ENCODE measurements around the gene RNPS1.
A peak's percentile ranks its signal among the peaks of the same experiment; 100 is the strongest.

Gene RNPS1

DNA sequence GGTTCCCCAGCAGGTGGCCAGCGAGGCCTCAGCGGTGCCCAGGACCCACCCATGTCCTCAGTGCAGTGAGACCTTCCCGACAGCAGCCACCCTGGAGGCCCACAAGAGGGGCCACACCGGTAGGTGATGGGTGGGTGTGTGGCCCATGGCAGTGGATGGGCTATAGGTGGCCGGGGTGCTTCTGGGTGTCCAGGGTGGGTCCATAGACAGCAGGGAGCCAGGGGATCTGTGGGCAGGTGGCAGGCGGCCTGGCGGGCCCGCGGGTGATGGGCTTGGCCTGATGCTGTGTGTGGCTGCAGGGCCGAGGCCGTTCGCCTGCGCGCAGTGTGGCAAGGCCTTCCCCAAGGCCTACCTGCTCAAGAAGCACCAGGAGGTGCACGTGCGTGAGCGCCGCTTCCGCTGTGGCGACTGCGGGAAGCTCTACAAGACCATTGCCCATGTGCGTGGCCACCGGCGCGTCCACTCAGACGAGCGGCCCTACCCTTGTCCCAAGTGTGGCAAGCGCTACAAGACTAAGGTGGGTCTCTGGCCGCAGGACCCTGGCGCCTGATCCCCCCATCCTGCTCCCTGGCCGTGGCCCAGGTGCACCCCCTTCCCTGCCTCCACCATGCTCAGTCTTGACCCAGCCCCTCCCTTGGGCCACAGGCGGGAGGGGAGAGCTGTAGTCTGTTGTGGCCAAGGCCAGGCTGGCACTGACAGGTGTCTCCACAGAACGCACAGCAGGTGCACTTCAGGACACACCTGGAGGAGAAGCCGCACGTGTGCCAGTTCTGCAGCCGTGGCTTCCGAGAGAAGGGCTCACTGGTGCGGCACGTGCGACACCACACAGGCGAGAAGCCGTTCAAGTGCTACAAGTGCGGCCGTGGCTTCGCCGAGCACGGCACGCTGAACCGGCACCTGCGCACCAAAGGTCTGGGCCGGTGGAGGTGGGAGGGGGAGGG lies 33.8 kb downstream of the RNPS1 start:
- peak; percentile 88 for DNase-seq

DNA sequence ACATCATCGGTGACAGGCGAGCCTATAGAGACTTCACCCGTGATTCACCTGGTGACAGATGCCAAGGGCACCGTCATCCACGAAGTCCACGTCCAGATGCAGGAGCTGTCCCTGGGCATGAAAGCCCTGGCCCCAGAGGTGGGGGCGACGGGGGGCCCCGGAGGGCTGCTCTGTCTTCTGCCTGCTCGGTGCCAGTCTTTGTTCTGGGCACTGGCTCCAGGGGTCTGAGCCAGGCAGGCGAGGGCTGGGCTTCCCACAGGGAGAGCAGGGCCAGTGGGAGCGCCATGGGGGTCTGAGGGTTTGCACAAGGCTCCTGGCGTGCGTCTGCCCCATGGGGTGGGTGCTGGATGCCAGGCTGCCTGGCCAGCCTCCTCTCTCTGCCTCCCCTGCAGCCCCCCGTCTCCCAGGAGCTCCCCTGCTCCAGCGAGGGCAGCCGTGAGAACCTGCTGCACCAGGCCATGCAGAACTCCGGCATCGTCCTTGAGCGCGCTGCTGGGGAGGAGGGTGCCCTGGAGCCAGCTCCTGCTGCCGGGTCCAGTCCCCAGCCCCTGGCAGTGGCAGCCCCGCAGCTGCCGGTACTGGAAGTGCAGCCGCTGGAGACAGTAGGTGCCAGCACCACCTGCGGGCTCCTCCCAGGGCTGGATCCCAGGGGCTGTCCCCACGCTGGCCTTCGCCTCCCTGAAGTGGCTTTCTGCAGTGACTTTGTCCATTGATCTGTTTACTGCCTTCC lies 34.7 kb downstream of the RNPS1 start:
- no peak for DNase-seq

DNA sequence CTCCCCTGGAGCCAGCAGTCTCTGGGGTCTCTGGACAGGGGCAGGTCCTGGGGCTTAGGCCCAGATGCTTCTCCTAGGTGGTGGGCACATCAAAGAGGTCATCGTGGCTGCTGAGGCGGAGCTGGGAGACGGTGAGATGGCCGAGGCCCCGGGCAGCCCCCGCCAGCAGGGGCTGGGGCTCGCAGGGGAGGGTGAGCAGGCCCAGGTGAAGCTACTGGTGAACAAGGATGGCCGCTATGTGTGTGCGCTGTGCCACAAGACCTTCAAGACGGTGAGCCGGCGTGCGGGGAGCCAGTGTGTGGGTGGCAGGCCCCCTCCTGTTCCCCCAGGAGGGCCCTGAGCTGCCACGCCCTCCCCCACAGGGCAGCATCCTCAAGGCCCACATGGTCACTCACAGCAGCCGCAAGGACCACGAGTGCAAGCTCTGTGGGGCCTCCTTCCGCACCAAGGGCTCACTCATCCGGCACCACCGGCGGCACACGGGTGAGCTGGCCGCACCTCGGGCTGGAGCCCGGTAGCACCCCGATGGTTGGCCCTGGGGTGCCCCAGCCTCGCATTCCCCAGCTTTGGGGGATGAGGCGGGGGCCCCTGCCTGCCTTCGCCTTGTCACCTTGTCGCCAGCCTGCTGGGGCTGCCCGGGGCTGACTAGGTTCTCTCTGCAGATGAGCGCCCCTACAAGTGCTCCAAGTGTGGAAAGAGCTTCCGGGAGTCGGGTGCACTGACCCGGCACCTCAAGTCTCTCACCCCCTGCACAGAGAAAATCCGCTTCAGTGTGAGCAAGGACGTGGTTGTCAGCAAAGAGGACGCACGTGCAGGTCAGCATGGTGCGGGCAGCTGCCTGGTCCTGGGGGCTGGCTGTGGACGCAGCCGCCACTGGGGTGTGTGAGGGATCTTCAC lies 35.6 kb downstream of the RNPS1 start:
- DNase-seq: no peak

DNA sequence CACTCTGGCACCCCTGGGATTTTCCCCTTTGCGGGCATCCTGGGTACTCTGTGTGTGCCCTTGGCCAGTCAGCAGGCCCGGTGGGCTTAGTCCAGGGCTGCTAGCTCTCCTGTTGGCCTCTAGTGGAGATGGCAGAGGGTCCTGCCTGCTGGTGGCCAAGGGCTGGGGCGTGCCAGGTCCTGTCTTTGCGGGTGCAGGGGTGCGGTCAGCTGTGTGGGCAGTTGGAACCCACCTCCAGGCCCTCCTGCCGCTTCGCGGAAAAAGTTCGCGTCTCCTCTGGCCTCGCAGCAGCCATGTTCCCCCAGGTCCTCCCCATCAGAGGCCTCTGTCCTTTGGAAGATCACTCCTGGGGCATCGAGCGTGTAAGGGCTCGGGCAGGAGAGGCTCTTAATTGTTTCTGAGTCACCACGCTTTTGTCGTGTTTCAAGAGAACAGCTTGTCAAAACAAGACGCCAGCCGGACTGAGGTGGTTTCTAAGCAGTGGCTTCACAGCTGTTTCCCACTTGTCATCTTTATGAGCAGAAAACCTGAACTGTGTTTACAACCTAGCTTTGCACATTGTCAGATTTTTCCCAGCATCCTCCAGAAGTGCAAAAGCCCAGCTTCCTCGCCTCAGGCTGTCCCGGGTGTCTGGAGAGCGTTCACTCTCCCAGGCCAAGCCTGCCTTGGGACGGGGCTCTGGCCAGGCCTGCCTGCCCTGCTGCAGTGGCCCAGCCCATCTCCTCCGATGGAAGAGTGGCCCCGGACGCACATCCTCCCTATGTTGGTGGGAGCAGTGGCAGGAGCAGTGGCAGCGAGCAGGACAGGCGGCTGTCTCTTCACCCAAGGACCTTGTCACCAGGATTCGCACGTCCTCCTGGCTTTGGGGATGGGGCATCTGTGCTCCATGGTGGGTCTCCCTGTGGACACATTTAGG lies 36.7 kb downstream of the RNPS1 start:
- DNase-seq: peak; percentile 92

DNA sequence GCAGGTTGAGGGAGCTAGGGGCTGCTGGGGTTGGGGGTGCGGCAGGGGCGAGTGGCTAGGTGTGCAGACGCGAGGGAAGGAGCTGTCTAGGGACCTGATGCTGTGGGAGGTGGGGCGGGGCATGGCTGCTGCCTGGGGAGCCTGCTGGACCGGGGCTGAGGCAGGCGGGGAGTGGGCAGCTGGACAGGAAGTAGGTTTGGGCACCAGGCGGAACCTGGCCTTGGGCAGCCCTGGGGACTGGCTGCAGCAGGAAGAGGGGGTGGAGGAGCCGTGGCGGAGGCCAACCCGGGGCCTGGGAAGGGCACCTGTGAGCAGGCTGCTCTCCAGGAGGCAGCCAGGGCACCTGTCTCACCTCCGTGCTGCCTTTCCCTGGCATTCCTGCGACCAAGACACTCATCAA lies 37.5 kb downstream of the RNPS1 start:
- no peak for DNase-seq

DNA sequence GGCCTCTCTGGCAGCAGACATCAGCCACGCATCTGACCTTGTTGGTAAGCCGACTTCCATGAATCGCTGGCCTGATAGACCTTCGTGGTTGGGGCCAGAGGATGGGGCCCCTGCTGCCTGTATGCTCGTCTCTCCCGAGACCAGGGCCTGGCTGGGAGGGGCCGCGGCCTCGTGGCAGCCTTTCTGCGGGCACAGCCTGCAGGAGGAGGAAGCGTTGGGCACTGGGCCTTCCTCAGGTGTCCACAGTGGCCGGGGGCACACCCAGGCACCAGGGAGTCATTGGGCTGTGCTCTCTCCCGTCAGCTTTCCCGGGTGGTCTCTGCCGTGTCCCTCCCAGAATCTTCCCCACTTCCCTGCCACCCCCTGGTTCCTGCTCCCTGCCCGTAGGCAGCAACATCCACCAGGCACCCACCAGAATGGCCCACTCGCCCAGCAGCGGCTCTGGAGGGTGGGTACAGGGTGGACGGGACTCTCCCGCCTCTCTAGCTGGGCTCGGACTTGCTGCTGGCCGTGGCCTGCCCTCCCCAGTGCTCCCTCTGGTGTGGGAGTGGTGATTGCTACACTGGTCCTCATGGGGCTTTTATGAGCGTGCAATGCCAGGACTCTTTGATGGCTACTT lies 38.2 kb downstream of the RNPS1 start:
- DNase-seq: no peak

DNA sequence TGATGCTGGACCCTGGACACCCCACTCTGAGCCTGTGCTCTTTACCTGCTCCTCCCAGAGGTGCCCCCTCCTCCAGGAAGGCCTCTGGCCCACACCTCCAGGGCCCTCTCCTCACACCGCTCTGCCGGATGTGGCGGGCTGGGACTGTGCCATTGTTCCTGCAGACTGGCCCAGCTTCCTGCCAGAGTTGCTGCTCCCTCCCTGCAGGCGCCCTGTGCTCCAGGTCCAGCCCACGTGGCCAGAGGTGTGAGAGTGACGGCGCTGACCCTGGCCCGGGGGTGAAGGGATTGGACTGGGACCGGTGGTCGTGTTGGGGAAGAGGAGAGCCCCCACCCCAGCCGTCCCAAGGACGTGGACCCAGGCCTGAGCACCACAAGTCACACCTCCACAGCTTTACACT lies 38.8 kb downstream of the RNPS1 start:
- DNase-seq: no peak

DNA sequence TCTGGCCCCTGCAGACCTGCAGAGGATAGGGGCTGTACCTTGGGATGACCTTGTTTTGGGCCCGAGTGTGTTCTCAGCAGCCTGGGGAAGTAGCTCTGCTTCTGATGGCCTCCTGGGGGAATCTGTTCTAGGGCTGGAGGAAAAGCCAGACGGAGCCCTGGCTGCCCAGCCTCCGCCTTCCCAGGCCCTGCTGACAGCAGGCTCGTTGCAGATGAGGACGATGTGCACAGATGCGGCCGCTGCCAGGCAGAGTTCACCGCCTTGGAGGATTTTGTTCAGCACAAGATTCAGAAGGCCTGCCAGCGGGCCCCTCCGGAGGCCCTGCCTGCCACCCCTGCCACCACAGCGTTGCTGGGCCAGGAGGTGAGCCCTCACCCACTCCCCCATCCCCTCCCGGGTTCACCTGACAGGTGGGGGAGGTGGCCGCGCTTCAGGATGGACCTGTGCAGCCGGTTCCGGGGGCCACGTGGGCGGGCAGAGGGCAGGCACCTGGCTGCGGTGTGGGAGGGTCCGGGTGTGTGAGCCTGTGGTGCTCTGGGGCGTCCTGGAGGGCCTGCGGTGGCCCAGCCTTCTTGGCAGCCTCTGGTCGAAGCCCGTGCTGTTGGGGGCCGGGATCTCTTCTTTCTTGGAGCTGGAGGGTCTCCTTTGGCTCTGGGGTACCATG lies 39.6 kb downstream of the RNPS1 start:
- DNase-seq: no peak

DNA sequence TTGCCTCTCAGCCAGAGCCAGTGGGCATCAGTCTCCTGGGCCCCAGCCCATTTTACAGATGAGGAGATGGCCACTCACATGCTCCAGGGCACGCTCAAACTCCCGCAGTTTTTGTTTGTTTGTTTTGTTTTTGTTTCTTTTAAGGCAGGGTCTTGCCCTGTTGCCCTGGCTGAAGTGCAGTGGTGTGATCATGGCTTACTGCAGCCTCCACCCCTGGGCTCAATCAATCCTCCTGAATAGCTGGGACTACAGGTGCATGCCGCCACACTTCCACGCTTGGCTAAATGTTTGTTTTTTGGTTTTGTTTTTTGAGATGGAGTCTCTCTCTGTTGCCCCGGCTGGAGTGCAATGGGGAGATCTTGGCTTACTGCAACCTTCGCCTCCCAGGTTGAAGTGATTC lies 41.0 kb downstream of the RNPS1 start:
- no peak for DNase-seq

DNA sequence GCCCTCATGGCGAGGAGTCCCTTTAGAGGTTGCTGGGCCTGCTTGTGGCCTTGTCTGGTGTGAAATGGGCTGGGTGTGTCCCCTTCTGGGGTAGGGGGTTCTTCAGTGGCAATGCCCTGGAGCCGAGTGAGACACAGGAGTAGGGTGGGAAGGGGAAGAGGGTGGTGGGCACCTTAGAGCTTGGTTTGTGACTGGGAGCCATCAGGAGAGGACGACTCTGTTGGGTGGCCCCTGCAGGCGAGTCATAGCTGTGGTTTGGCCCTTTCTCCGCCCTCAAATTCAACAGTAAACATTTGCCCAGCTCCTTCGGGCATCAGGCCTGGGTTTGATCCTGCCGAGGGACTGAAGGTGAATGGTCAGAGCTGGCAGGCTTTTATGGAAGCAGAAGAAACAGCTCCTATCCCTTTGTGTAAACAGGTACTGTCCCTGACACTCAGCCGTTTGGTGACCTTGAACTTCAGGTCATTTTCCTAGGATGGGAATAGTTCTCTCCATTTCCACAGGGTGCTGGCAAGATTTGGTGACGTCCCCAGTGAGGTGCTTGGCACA lies 41.6 kb downstream of the RNPS1 start:
- no peak for DNase-seq

DNA sequence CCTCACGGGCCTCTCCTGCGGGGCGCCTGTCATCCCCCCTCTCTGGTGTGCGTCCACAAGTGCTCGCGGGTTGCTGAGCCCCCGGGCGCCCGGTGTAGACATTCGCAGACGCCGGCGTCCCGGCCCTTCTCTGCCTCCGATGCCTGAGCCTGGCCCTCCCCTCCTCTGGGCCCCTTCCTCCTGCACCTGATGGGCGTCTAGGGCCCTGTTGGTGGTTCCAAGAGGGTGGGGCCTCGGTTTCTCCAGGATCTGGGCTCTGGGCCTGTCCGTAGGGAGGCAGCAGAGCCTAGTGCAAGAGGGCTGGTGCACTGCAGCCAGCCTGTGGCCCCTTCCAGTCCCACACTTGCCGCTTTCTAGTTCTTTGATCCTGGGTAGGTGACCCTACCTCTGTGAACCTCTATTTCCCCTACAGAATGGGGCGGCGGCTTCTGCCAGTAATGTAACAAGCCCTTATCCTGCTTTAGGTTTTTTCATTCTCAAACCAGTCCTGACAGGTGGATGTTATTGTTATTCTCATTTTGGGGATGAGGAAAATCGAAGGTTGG lies 43.9 kb downstream of the RNPS1 start:
- DNase-seq: no peak

DNA sequence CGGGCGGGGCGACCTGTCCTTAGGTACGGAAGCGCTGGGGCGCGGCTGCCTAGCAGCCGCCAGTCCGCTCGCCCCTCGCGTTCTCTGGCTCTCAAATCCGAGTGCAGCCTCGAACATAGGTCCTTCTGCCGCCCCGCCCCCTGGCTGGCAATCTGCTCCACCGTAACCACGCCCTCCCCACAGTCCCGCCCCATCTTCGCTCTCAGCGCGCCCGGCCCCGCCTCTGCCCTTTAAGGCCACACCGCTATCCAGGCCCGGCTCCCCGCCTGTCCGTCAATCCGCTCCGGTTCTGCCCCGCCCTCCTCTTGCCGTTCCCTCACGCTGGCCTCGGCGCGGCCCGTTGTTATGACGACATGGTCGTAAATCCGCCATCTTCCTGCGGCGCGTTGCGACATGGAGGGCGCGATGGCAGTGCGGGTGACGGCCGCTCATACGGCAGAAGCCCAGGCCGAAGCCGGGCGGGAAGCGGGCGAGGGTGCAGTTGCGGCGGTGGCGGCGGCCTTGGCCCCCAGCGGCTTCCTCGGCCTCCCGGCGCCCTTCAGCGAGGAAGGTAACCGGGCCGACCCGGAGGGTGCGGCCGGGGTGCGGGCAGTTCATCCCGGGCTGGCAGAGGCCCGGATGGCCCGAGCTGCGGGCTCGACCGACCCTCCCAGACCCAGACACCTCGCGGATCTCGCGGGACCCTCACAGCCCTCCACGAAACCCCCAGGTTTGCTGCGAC lies 44.5 kb downstream of the RNPS1 start, which contains the start of gene E4F1:
E4F1 (plus strand) TSS at position 371 of the 721 bp plus-strand sequence; CDS start at position 394, 23 bp downstream.
- DNase-seq: peak; percentile 98

DNA sequence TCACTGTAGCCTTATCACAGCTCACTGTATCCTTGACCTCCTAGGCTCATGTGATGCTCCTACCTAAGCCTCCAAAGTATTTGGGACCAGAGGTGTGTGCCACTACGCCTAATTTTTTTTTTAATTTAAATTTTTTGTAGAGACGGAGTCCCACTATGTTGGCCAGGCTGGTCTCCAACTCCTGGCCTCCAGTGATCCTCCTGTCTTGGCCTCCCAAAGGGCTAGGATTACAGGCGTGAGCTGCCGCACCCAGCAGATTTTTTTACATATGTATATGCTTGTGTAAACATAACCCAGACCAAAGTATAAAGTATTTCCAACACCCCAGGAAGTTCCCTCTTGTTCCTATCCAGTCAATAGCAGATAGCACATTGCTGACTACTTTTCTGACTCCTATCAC lies 51.6 kb downstream of the RNPS1 start:
- no peak for DNase-seq

DNA sequence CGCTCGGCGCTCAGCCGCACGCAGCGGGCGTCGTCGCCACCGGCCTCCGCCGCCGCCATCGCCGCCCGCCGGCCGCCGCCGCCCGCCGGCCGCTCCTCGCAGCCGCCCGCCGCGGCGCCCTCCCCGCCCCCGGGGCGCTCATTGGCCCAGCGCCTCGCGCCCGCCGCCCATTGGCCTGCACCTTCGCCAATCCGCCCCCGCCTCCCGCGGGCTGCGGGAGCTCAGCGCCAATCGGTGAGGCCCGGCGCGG lies 53.3 kb downstream of the RNPS1 start, which contains the start of gene PGP:
PGP (minus strand) TSS at position 122 of the 250 bp plus-strand sequence; CDS start at position 59, 63 bp downstream.
- DNase-seq: no peak

DNA sequence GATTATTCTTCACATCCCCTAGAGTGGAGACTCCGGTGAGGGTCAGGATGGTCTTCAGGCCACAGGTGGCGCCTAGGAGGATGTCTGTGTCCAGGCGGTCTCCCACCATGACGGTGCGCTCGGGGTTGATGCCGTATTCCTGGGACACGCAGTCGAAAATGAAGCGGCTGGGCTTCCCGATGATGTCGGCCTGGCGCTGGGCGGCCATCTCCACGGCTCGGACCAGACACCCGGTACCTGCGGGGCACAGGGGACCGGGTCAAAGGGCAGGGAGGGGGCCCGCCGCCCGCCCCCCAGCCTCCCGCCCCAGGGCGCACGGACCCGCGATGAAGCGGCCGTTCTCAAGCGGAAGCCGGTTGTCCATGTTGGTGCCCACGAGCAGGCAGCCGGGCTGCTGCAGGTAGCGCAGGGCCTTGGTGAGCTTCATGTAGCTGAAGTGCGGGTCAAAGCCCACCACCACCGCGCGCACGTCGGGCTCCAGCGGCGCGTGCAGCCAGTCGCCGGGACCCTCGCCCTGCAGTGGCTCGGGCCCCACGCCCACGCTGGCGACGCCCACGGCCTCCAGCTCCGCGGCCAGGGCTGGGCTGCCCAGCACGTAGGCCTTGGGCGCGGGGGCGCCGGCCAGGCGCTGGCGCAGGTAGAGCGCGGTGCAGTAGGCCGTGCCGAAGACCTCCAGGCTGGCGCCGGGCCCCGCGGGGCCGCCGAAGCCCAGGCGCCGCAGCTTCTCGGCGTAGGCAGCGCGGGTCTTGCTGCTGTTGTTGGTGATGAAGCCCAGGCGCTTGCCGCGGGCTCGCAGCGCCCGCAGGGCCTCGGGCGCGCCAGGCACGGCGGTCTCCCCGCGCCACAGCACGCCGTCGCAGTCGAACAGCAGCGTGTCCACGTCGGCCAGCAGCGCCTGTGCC lies 53.9 kb downstream of the RNPS1 start:
- no peak for DNase-seq

DNA sequence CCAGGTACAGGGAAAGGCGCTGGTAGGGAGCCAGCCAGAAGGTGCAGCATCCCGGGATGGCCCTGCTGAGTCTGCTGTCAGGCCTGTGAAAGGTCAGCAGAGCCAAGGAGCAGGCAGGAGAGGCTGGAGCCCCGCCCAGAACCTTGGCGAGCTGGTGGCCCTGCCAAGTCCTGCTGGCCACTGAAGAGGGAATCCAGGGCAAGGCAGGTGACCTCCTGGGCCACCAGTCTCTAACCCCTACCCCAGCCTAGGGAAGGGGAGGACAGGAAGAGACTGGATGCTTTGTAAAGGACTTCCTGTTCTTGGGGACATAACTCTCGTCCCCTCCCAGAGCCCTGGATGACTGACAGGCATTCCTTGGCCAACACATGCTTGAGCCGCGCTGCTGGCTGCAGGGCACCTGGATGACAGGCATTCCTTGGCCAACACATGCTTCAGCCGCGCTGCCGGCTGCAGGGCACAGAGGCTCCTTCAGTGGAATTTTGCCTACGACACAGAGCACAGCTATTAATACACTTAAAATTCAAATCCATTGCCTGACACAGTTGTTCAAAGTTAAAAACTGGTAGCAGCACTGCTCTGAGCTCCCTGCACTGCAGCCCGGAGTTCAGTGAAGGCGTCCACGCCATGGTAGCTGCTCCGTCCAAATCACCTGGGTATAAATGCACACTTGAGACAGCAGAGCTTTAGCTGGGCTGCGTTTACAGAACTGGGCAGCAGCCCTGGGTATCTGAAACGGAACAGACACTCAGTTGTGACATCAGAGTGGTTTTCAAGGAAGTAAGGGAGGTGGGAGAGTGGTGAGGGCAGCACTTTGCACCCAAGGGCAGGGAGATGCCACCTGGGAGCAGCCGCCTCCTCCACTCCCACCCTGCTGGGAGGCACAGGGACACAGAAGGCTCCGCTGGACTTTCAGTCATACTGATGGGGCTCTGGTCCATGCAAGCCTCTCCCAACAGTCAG lies 55.3 kb downstream of the RNPS1 start:
- no peak for DNase-seq

DNA sequence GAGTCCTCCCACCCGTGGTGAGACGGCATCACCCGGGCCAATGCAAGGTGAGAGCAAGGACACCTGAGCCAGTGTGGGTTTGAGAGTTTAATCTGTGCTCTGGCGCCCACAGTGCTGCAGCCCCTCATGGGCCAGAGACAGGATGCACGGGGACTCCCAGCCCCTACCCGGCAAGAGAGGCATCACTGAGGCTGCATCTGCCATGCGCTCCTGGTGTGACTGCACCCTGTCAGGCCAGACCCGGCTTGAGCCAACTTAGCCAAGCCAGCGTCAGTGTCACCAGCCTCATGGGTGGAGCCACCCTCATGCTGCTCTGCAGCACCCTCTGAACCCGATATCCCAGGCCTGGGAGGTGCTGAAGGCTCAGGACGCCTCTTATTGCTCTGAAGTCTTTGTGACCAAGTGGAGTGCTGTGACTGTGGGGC lies 56.0 kb downstream of the RNPS1 start:
- no peak for DNase-seq

All from DMS79 (cell line).